Measurements from ENCODE around the gene FAM114A1.

Gene FAM114A1

GRCh38 chr4:38867478-38868058 is at the start of gene FAM114A1:
Gene FAM114A1, plus strand, starts transcription at chr4:38867806. Its CDS starts 10,273 bp downstream, at chr4:38878079.
- no peak for DNase-seq (ENCODE audit: low read depth in 1 of 2, low spot score in 1 of 2)

- DNase-seq (ENCODE audit: low read depth in 1 of 2, low spot score in 1 of 2), result no peak
Observed at GRCh38 chr4:38818441-38818976, 49.1 kb upstream of the FAM114A1 start.

- no peak for DNase-seq (ENCODE audit: low read depth in 1 of 2, low spot score in 1 of 2)
Observed at GRCh38 chr4:38819569-38819968, 48.0 kb upstream of the FAM114A1 start.

DNA sequence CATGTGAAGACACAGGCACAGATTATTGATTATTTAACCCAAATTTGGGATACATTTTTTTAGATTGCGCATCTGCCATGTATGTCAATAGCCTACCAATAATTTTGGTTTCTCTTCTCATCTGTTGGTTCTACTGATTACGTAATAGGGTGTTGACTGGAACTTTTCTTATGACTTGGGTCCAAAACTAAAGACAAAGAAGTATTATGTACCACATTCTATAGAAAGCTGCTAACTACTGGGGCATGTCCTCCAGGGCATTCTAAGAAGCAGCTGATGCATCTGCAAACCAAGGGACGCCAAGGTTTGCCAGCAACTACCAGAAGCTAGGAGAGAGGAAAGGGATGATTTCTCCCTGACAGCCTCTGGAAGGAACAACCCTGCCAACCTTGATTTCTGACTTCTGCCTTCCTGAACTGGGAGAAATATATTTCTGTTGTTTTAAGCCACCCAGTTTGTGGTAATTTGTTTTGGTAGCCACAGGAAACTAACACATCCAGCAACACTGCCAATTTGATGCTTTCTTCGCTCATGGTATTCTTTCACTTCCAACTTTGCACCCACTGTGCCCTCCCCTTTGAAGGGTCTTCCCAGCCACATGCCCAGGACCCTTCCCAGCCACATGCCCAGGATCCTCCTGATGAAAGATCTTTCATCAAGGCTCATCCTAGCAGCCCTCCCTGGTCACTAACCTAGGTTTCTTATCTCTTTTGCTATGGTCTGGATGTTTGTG is 47.1 kb upstream of the FAM114A1 start:
- DNase-seq (ENCODE audit: low read depth in 1 of 2, low spot score in 1 of 2), result no peak

GRCh38 chr4:38821739-38822138 is 45.9 kb upstream of the FAM114A1 start:
- DNase-seq (ENCODE audit: low read depth in 1 of 2, low spot score in 1 of 2), result no peak

GRCh38 chr4:38822748-38823303 is 44.8 kb upstream of the FAM114A1 start:
- DNase-seq (ENCODE audit: low read depth in 1 of 2, low spot score in 1 of 2), result no peak

- no peak for DNase-seq (ENCODE audit: low read depth in 1 of 2, low spot score in 1 of 2)
Observed at GRCh38 chr4:38823766-38824165, 43.8 kb upstream of the FAM114A1 start.

DNA sequence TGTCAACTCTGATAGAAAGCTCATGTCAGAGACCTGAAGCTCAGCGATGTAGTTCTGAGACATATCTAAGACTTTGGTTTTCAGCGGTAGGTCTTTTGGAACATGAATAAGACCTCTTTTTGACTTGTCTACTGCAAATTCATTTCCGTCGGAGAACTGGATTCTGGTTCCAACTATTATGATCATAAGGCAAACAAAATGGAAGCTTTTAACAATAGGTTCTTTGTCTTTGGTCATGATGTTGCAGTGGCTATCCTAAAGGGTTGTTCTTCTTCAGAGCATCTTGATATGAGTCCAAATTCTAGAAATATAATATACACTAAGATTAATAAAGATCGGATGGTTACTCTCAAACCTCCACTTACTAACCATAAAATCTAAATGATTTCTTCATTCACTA is 38.4 kb upstream of the FAM114A1 start:
- DNase-seq (ENCODE audit: low read depth in 1 of 2, low spot score in 1 of 2), result no peak

DNA sequence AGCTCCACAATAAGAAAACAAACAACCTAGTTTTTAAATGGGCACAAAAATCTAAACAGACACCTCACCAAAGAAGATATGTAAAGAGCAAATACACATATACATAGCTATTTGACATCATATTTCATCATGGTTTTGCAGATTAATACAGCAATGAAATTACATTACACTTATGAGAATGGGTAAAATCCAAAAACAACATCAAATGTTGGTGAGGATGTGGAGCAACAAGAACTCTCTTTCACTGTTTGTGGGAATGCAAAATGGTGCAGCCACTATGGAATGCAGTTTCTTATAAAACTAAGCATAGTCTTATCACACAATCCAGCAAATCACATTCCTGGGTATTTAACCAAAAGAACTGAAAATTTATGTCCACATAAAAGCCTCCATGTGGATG is 36.0 kb upstream of the FAM114A1 start:
- no peak for DNase-seq (ENCODE audit: low read depth in 1 of 2, low spot score in 1 of 2)

- DNase-seq (ENCODE audit: low read depth in 1 of 2, low spot score in 1 of 2), result no peak
Observed at GRCh38 chr4:38832206-38832605, 35.4 kb upstream of the FAM114A1 start.

DNA sequence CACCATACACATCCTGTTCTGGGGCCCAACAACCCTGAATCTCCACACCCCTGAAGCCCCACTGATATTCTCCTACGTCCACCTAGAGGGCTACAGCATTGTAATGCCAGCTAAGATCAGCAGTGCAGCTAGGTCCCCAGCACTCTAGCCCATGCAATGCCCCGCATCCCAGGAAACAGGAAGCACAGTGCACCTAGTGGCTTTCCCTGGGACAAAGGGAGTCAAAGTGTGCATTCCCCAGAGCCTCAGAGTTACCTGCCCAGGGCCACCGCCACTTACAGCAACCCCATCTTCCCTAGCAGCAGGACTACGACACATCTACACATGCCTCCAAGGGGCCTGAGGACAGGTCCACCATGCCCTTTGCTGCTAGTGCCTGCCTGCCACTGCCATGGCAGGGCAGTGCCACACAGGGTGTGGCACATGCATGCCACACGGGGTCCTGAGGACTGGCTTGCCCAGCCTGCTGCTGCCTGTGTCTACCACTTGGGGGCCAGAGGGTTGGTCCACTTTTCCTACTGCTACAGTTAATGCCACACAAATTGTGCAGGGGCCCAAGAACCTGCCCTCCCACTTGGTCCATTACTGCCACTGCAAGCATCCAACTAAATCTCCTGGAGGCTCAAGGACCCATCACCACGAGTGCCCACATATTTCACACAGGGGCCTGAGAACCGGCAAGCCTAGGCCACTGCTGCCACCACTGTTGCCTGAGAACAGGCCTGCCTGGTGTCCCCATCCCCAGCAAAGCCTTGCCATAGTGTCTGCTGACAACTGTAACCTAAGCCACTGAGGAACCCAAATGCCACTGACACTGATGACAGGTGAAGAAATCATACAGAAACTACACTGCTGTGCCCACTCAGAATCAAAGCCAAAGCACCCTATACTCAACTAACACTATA is 34.7 kb upstream of the FAM114A1 start:
- no peak for DNase-seq (ENCODE audit: low read depth in 1 of 2, low spot score in 1 of 2)

DNA sequence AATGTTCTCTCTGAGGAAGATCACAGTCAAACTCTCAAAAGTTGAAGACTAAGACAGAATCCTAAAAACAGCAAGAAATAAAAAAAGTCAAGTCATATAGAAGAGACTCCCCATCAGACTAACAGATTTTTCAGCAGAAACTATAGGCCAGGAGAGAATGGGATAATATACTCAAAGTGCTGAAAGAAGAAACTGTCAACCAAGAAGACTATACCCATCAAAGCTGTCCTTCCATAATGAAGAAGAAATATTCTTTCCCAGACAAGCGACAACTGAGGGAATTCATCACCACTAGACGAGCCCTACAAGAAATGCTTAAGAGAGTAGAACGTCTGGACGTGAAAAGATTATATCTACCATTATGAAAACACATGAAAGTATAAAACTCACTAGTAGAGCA is 33.0 kb upstream of the FAM114A1 start:
- no peak for DNase-seq (ENCODE audit: low read depth in 1 of 2, low spot score in 1 of 2)

DNA sequence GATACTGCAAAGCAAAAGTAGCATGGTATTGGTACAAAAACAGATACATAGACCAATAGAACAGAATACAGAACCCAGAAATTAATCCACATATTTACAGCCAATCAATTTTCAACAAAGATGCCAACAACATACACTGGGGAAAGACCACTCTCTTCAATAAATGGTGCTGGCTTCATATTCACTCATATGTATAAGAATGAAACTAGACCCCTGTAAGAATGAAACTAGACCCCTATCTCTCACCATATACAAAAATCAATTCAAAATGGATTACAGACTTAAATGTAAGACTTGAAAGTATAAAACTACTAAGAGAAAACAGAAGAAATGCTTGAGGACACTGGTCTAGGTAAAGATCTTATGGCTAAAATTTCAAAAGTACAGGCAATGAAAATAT is 30.3 kb upstream of the FAM114A1 start:
- DNase-seq (ENCODE audit: low read depth in 1 of 2, low spot score in 1 of 2), result no peak

- DNase-seq (ENCODE audit: low read depth in 1 of 2, low spot score in 1 of 2), result no peak
Observed at GRCh38 chr4:38837849-38838248, 29.8 kb upstream of the FAM114A1 start.

DNA sequence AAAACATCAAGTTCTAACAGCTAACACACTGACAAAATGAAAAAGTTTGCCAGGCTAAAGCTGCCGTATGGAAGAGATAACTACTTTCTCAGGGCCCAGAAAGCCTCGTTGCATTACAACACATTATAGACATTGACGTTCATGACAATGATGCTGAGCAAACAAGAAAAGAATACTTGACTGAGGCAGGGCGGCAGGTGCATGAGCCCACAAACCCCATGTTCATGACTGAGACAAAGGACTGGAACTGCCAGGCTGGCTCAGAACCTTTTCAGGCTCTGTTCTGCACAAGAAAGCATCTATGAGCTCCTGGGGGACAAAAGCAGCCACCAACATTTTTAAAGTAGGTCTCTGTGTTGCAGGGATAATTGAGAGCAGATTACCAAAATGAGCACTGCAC is 24.6 kb upstream of the FAM114A1 start:
- DNase-seq (ENCODE audit: low read depth in 1 of 2, low spot score in 1 of 2), result no peak

DNA sequence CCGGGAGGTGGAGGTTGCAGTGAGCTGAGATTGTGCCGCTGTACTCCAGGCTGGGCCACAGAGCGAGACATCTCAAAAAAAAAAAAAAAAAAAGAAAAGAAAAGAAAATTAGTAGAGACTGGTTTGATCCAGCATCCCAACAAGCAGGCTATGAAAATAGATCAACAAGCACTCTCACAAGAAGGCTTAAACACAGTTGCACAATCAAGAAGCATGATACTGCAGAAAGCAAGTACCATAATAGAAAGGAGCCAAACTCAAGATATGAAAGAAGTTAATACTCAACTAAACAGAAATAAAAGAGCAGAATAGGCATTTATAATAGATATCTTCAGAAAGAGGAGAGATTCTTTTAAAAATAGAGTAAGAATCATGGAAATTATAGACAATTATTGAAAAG is 21.6 kb upstream of the FAM114A1 start:
- no peak for DNase-seq (ENCODE audit: low read depth in 1 of 2, low spot score in 1 of 2)

DNA sequence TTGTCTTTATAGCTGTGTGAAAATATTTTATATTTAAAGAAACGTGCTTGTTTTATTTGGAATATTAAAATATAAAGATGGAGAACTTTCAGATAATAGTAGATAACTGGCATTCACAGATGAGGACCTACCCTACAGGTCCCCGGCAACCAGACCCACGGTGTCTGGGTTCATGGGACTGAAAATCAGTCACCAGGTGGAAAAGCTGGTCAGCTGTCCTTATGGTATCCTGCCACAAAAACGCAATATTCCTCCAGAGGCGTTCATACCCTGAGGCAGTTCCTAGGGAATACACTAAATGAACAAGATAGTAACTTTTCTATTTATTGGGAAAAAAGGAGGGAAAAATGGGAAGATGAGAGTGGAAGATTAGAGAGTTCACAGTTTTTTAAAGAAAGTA is 12.1 kb upstream of the FAM114A1 start:
- DNase-seq (ENCODE audit: low read depth in 1 of 2, low spot score in 1 of 2), result no peak

- no peak for DNase-seq (ENCODE audit: low read depth in 1 of 2, low spot score in 1 of 2)
Observed at GRCh38 chr4:38856046-38856445, 11.6 kb upstream of the FAM114A1 start.

GRCh38 chr4:38856524-38857337 is 10.9 kb upstream of the FAM114A1 start, which contains the start of gene TLR6:
Gene TLR6, minus strand, starts transcription at chr4:38856817. Its CDS starts 27,344 bp downstream, at chr4:38829473.
- peak in 1 of 2 donors; percentile 26 for DNase-seq (ENCODE audit: low read depth in 1 of 2, low spot score in 1 of 2)

GRCh38 chr4:38857354-38858096 is 10.1 kb upstream of the FAM114A1 start:
- no peak for DNase-seq (ENCODE audit: low read depth in 1 of 2, low spot score in 1 of 2)

Data from stimulated activated CD4-positive, alpha-beta T cell treated with anti-CD3 and anti-CD28 coated beads, Interleukin-15, amount 100 ng/mL, for 1 hour (primary cell).